Stimulated activated CD8-positive, alpha-beta memory T cell treated with anti-CD3 and anti-CD28 coated beads, Interleukin-15, amount 100 ng/mL, for 24 hours (primary cell): Measurements from ENCODE around the gene ADRM1.

ENCODE experiments used
- DNase-seq: peaks from one replicate; pipeline ENCODE4 v3.0.0-alpha.2; 2020; ENCODE audit warnings: low read depth

ADRM1 gene

GRCh38 chr20:62311832-62312661 lies 9.2 kb downstream of the ADRM1 start:
- DNase-seq: no peak

GRCh38 chr20:62312662-62312977 lies 9.8 kb downstream of the ADRM1 start:
- DNase-seq: no peak

GRCh38 chr20:62313021-62313420 lies 10.2 kb downstream of the ADRM1 start:
- DNase-seq: no peak

- DNase-seq: no peak
These were observed 10.9 kb downstream of the ADRM1 start for GRCh38 chr20:62313460-62314338.

- DNase-seq: no peak
These were observed 11.5 kb downstream of the ADRM1 start for GRCh38 chr20:62314339-62314638.

- no peak for DNase-seq
These were observed 12.0 kb downstream of the ADRM1 start for GRCh38 chr20:62314711-62315302.

DNA sequence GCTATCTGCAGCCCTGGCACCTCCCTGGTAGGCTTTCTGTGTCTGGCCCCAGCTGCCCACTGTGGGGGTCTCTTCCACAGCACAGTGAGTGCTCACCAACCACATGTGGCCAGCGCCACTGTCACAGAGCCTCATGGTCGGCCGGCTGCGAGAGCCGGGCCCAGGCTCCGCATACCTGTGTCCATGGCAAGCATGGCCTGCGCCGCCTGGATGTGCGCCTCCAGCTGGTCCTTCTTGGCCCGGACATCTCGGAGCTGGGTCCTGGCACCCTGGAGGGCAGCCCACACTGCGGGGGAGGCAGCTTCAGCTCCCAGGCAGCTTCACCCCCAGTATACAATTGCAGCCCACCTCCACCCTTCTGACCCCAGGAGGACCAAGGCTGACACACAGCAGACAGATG lies 13.0 kb downstream of the ADRM1 start:
- DNase-seq: no peak

DNA sequence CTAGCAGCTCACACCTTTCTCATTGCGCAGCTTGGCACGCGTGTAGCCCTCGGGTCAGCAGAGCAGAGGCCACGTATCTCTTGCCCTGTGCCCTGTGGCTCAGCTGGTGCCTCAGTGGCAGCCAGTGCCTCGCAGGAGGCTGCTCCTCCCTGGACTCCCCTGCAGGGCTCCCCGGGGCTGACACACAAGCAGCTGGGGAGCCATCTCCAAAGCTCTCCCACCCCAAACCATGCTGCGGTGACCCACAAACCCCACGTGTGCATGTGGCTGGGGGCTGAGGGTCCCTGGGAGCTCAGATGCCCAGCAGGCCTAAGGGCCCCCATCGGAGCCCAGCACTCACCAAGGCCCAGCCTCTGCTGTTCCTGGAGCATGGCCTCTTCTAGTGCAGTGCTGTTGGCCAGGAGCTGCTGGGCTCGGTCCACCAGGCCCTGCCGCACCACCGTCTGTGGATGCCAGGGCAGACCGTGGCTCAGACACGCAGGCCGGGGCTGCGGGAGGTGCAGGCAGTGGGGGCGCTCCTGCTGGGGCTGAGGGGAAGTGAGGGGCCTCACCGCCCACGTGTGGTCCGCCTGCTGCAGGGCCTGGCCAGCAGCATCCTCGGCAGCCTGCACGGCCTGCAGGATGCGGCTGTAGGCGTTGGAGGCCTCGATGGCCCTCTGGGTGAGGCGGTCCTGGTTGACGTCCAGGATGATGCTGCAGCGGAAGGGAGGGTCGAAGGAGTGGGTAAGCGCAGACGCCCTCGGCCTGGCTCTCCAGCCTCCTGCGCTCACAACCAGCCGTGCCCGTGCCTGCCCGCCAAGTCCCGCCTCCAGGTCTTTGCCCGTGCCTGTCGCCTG lies 13.8 kb downstream of the ADRM1 start:
- no peak for DNase-seq

DNA sequence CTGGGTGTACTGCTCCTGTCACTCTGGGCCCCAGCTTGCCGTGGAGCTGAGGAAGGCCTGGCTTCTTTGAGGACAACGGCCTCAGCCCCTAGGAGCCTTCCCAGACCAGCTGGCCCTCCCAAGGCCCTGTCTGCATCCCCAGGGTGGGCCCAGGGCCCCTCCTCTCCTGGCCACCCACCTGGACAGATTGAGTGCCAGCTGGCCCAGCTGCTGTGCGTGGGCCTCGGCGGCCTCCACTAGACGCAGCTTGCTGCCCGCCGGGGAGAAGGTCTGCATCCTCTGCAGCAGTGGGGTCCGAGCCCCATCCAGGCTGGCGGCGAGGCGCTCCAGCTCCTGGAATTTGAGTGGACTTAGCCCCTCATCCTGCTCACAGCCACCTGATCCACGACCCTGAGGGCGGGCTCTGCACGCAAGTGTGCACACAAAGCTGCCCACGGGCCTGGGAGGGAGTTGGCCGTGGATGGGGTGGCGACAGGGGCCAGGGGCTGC lies 14.4 kb downstream of the ADRM1 start:
- DNase-seq: no peak

- DNase-seq: no peak
These were observed 15.9 kb downstream of the ADRM1 start for GRCh38 chr20:62318400-62319345.

GRCh38 chr20:62319346-62319909 lies 16.6 kb downstream of the ADRM1 start:
- DNase-seq: no peak

DNA sequence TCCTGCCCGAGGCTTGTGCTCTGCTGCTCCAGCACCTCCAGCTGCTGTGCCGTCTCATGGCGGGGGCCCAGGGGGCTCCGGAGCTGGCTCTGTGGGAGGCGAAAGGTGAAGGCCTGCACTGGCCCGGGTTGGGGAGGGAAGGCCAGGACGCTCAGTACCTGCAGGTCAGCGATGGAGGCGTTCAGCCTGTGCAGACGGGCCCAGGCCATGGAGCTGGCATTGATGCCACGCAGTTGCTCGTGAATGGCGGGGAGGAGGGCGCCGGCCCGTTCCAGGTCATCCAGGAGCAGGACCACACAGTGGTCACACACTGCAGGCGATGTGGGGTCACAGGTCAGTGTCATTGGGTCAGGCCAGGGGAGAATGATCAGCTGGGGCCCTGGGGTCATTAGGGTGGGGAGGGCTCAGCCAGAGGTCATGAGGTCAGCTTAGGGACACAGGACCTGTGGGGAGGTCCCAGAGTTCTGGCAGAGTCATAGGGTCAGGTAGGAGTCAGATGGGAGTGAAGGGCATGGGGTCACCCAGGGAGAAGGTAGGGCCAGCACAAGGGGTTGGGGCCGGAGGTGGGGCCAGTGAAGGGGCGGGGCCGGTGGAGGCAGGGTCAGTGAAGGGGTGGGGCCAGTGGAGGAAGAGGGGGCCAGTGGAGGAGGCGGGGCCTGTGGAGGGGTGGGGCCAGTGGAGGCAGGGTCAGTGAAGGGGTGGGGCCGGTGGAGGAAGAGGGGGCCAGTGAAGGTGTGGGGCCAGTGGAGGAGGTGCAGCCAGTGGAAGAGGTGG lies 18.0 kb downstream of the ADRM1 start:
- DNase-seq: no peak

DNA sequence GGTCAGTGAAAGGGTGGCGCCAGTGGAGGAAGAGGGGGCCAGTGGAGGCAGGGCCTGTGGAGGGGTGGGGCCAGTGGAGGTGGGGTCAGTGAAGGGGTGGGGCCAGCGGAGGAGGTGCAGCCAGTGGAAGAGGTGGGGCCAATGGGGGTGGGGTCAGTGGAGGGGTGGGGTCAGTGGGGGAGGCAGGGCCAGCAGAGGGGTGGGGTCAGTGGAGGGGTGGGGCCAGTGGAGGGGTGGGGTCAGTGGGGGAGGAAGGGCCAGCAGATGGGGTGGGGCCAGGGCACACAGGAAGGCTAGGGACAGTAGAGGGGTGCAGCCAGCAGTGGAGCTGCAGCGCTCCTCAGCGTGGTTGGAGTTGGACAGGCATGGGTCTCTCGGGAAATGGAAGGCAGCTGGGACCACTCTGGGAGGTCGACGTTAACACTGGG lies 18.7 kb downstream of the ADRM1 start:
- DNase-seq: no peak

DNA sequence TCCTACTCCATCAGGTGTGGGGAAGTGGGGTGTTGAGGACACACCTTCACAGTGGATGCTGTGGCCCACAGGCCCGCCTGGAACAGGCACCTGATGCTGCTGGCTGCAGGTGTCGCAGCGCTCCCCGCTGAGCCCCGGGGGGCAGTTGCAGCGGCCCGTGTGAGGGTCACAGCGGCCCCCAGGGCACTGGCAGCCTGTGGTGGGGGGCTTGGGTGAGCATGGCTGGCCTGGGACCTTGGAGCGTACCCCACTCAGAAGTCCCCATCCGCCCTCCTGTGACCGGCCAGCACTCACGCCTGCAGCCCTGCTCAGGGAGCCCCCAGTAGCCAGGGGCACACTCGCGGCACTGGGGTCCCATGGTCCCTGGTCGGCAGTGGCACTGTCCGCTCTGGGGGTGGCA lies 19.2 kb downstream of the ADRM1 start:
- no peak for DNase-seq

- no peak for DNase-seq
These were observed 19.8 kb downstream of the ADRM1 start for GRCh38 chr20:62322492-62323041.

GRCh38 chr20:62323146-62323979 lies 20.6 kb downstream of the ADRM1 start:
- DNase-seq: no peak

DNA sequence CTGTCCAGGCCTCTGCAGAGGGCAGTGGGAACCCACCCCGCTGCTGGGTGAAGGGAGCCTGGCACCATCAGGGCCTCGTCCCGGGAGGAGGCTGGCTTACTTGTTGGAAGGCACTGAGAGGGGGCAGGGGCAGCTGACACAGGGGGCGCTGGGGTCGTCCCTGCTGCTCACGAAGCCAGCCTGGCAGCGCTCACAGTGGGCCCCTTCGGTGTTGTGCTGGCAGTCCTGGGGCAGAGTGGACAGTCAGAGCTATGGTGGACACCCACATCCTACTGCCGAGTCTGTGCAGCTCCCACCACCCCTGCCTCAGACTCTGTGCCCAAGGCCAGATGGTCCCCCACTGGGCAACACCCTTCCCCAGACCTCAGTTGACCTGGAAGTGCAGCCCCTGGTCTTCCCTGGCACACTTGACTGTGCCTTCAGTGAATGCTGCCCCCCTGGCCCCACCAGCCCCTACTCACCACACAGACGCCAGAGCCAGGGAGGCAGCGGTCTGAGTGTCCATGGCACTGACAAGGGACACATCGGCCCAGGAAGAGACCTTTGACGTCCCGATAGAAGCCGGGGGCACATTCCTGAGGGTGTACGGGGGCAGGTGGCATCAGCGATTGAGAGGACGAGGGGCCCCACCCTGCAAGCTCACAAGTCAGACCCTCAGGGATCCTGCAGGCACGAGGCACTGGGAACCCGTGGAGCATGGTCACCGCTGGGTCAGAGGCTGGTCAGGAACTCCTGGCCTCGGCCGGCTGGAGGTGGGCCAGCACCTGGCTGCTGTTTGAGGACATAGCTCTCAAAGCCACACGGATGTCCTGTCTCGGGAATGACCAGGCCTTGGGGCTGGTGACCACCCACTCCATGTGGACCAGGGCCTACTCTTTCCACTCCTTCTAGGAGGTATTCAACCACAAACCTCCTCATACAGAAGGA lies 21.4 kb downstream of the ADRM1 start:
- DNase-seq: no peak
